Testis (tissue), 5 donors: ENCODE measurements around the gene SMOC1. TPM values are rescaled to one million over a fixed set of nuclear protein-coding genes. Genes with fewer than 3 reads are reported as not detected.

Experiments used
- DNase-seq: peaks from one replicate; pipeline ENCODE4 v3.0.0-alpha.2; 2019
- H3K27ac ChIP-seq, 2 donors: fragments of 200-600 bp; sonication (generic); one replicate each; pipeline ENCODE4 v1.5.1; 2019
- H3K27me3 ChIP-seq: fragments of 200-600 bp; sonication (generic); one replicate; pipeline ENCODE4 v1.5.1; 2019
- H3K36me3 ChIP-seq: fragments of 200-600 bp; sonication (generic); one replicate; pipeline ENCODE4 v1.5.1; 2017; ENCODE audit warnings: low read depth; ENCODE audit errors: missing control alignments
- H3K4me1 ChIP-seq: fragments of 200-600 bp; sonication (generic); one replicate; pipeline ENCODE4 v1.5.1; 2019
- H3K4me3 ChIP-seq, 2 donors: fragments of 200-600 bp; sonication (generic); one replicate each; pipeline ENCODE4 v1.5.1; 2017 to 2019
- H3K9me3 ChIP-seq: fragments of 200-600 bp; sonication (generic); one replicate; pipeline ENCODE4 v1.5.1; 2017
- CTCF ChIP-seq, 3 experiments: fragments of 450-650 bp in 2 of 3; fragments of 200-600 bp in 1 of 3; sonication (generic) in 1 of 3; IDR thresholded peaks; one replicate each; pipeline ENCODE4 v1.5.1; 2016 to 2019; ENCODE audit warnings: antibody characterized with exemption in 3 of 3, mild to moderate bottlenecking in 2 of 3, moderate library complexity in 1 of 3
- POLR2A ChIP-seq: fragments of 450-650 bp; IDR thresholded peaks from one replicate; pipeline ENCODE4 v1.6.1; 2017; ENCODE audit warnings: antibody characterized with exemption, mild to moderate bottlenecking, moderate library complexity
- WGBS, 2 donors: methylation state at CpG; one replicate each; pipeline ENCODE4 v1.1.5; 2018; 5-methylcytosine and 5-hydroxymethylcytosine counted together
- intact Hi-C: fragments of 100-400 bp; cut with DNase I; formaldehyde crosslinking; loops from one replicate; pipeline ENCODE4 v1.15.1; 2023; ENCODE audit warnings: low total_unique reads
- long read RNA-seq, 2 donors: transcript quantifications; one replicate each; lab custom pipeline, GENCODE V29; 2026
- polyA plus RNA-seq: library from polyadenylated mRNA; stranded (reverse); fragments of 350-450 nt; fragmentation: Illumina TruSeq; extraction: RNeasy Lipid Tissue Mini Kit (QIAGEN cat#74804); gene quantifications from one replicate; pipeline ENCODE4 v1.2.3, GENCODE V29; 2014; ENCODE audit warnings: low read depth, low replicate concordance; ENCODE audit not compliant: insufficient read depth
- total RNA-seq, 2 donors: library from RNA; depleted of rRNA; stranded (reverse); fragments of >200 nt; gene quantifications; one replicate each; pipeline ENCODE4 v1.2.3, GENCODE V29; 2016

Gene SMOC1
- total RNA-seq: 100 to 1,000 TPM; 143 to 248 TPM
- polyA plus RNA-seq: 88.2 TPM
- long read RNA-seq, donor 1, partial matches to known transcripts: 5 of 12 reads
- long read RNA-seq, donor 1, other reads (novel, unspliced or antisense): 0 of 12 reads
- long read RNA-seq, donor 2, partial matches to known transcripts: 218 of 221 reads
- long read RNA-seq, donor 2, other reads (novel, unspliced or antisense): 0 of 221 reads

GRCh38 chr14:69879175-69880043 is at the start of gene SMOC1:
Gene SMOC1, plus strand, starts transcription at chr14:69879416. Its CDS starts 263 bp downstream, at chr14:69879679.
- no peaks in the 10 kb centered on the region for H3K27me3 ChIP-seq
- H3K4me3 ChIP-seq: peak within 1 kb of the TSS; percentile 78 to 84
- whole genome bisulfite sequencing, 2 donors: 1 to 8% methylated on average over 13 to 51 of the region's 67 CpGs
- TF ChIP-seq POLR2A: peak; percentile 91
- peak in 1 of 3 experiments; percentile 1 for TF ChIP-seq CTCF (IDR thresholded peaks at IDR 0.05)
- peak; percentile 95 for DNase-seq
- no peaks in the 10 kb centered on the region for H3K9me3 ChIP-seq
- H3K36me3 ChIP-seq: no peaks in the 10 kb centered on the region
- intact Hi-C loops: no loop called here
- peaks cover 8% of the 10 kb centered on the region for H3K4me1 ChIP-seq
- H3K27ac ChIP-seq: peak within 1 kb of the TSS; percentile 42 to 45

- Histone ChIP-seq H3K36me3 (no peaks in the 10 kb centered on the region), H3K4me3 (no peak overlapping the region), H3K27me3 (no peaks in the 10 kb centered on the region), H3K9me3 (no peaks in the 10 kb centered on the region), H3K4me1 (peaks cover 3% of the 10 kb centered on the region), H3K27ac (no peak overlapping the region)
- intact Hi-C loops: no loop called here
- WGBS, 2 donors: 67 to 86% methylated on average over 3 of the region's 3 CpGs
- DNase-seq: no peak
- TF ChIP-seq POLR2A (no peak), CTCF (IDR thresholded peaks at IDR 0.05) (no peak)
Observed at GRCh38 chr14:69838881-69839416, 40.3 kb upstream of the SMOC1 start.

- TF ChIP-seq CTCF (IDR thresholded peaks at IDR 0.05) (no peak), POLR2A (no peak)
- H3K9me3 ChIP-seq: no peaks in the 10 kb centered on the region
- 90 to 100% methylated on average over 3 of the region's 3 CpGs for WGBS, 2 donors
- peaks cover 3% of the 10 kb centered on the region for H3K4me1 ChIP-seq
- H3K27me3 ChIP-seq: no peaks in the 10 kb centered on the region
- no peak overlapping the region for H3K4me3 ChIP-seq
- DNase-seq: no peak
- intact Hi-C loops: no loop called here
- no peaks in the 10 kb centered on the region for H3K36me3 ChIP-seq
- H3K27ac ChIP-seq: no peak overlapping the region
Observed at GRCh38 chr14:69839661-69840060, 39.6 kb upstream of the SMOC1 start.

- Histone ChIP-seq H3K27me3 (no peaks in the 10 kb centered on the region), H3K9me3 (no peaks in the 10 kb centered on the region), H3K36me3 (no peaks in the 10 kb centered on the region), H3K4me1 (peaks cover 3% of the 10 kb centered on the region), H3K4me3 (no peak overlapping the region), H3K27ac (no peak overlapping the region)
- 34 to 43% methylated on average over 5 of the region's 5 CpGs for WGBS, 2 donors
- intact Hi-C loops: no loop called here
- DNase-seq: no peak
- TF ChIP-seq CTCF (IDR thresholded peaks at IDR 0.05) (no peak), POLR2A (no peak)
Observed at GRCh38 chr14:69841656-69842055, 37.6 kb upstream of the SMOC1 start.
